ENCODE results near the gene HRH2. TPM values are rescaled to one million over a fixed set of nuclear protein-coding genes. Genes with fewer than 3 reads are reported as not detected.

The HRH2 gene
- total RNA-seq, 1 experiment from 2014 or later: 9.3 TPM

DNA sequence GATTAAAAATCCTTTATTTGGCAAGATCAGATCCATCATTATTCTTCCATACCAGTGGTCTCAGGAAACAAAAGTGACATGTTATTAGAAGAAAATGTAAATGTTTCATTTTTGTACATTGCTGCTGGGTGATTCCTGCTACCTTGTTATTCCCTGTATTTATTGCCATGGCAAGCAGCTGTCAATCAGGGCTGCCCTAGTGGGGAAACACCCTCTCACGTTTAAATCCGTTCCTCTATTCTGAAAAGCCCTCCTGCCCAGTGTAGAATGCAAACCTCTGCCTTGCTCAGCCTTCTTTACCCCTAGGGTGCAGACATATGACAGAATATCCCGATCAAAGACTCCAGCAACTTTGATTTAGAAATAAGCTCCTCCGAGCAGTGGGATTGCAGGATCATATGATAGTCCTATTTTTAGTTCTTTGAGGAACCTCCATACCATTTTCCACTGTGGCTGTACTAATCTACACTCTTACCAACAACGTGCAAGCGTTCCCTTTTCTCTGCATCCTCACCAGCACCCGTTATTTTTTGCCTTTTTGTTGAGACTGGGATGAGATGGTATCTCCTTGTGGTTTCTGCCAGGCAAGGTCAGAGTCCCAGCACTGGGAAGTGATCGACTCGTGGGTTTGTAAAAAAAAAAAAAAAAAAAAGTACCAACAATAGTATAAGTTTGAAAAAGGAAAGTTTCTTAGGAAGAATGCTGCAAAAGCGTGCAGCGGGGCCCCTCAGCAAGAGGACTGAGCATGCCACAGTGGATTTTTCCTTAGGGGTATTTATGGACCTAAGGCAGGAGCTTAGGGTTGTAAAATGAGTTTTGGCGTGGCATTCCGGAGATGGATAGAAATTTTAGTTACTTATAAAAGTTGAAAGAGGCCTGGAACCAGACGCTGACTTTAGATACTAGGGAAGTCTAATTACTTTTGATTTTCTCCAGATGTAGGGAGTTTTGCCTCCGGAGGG, 66.7 kb downstream of the HRH2 start:
- no peak overlapping the region for H3K4me3 Mint-ChIP-seq
- DNase-seq (ENCODE audit: low spot score): peak; percentile 4
- no peak overlapping the region for H3K27ac Mint-ChIP-seq
- ChIA-PET CTCF (interaction anchor here (0.6 to 8.3 kb wide), 3 partner anchors 59 to 456 kb away, joined by 3 to 302 read pairs (median 4); no protein-coding TSS in a partner anchor), POLR2A (interaction anchor here (0.6 kb wide), 2 partner anchors 19 to 73 kb away, joined by 5 to 9 read pairs; no protein-coding TSS in a partner anchor)
- H3K4me1 Mint-ChIP-seq: peaks cover 16% of the 10 kb centered on the region
- no peak for TF ChIP-seq NFE2L1 (CRISPR knock-in tag; IDR thresholded peaks at IDR 0.05)
- TF ChIP-seq FOXJ3 (CRISPR knock-in tag; IDR thresholded peaks at IDR 0.05; ENCODE audit: borderline replicate concordance): no peak
- TF ChIP-seq NFATC4 (CRISPR knock-in tag; IDR thresholded peaks at IDR 0.05): no peak
- TF ChIP-seq ATF1 (CRISPR knock-in tag; IDR thresholded peaks at IDR 0.05): no peak
- peaks cover 2% of the 10 kb centered on the region; the same call in 1 of the 2 replicates for H3K27me3 Mint-ChIP-seq (ENCODE audit: low read depth)
- no peak for ATAC-seq
- peaks cover 12% of the 10 kb centered on the region for H3K9me3 Mint-ChIP-seq
- peaks cover 4% of the 10 kb centered on the region for H3K36me3 Mint-ChIP-seq

DNA sequence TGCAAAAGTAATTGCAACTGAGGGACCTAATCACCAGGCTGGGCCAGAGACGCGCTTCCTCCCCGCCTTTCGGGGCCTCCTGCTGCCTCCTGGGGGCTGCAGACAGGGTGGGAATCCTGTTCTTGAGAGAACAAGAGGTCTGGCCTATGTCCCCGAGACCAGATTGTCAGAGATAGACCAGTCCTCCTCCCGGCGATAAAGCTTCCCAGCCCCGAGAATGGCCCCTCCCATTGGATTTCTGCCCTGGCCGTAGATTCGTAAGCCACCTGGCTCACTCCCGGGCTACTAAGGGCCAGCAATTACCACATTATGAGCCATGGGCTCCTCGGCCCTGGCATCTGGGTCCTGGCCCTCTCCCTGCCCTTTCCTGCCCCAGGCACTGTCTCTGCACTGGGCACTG, 70.4 kb downstream of the HRH2 start:
- ChIA-PET POLR2A (interaction anchor here (1.3 kb wide), 1 partner anchor 194 kb away, joined by 5 read pairs; no protein-coding TSS in a partner anchor), CTCF (interaction anchor here (1.2 to 8.3 kb wide), 18 partner anchors 9 to 719 kb away, joined by 3 to 302 read pairs (median 20); partner anchors contain the start of genes CPLX2 and KIAA1191)
- peaks cover 18% of the 10 kb centered on the region for H3K9me3 Mint-ChIP-seq
- H3K27ac Mint-ChIP-seq: no peak overlapping the region
- peaks cover 5% of the 10 kb centered on the region; the same call in 1 of the 2 replicates for H3K27me3 Mint-ChIP-seq (ENCODE audit: low read depth)
- H3K4me1 Mint-ChIP-seq: peaks cover 27% of the 10 kb centered on the region
- H3K36me3 Mint-ChIP-seq: peaks cover 8% of the 10 kb centered on the region
- peak overlapping the region; percentile 74 for H3K4me3 Mint-ChIP-seq
- no peak for ATAC-seq
- DNase-seq (ENCODE audit: low spot score): no peak
- TF ChIP-seq ELF4 (CRISPR knock-in tag; IDR thresholded peaks at IDR 0.05; ENCODE audit: low read depth): no peak
- TF ChIP-seq, protein P1, sequence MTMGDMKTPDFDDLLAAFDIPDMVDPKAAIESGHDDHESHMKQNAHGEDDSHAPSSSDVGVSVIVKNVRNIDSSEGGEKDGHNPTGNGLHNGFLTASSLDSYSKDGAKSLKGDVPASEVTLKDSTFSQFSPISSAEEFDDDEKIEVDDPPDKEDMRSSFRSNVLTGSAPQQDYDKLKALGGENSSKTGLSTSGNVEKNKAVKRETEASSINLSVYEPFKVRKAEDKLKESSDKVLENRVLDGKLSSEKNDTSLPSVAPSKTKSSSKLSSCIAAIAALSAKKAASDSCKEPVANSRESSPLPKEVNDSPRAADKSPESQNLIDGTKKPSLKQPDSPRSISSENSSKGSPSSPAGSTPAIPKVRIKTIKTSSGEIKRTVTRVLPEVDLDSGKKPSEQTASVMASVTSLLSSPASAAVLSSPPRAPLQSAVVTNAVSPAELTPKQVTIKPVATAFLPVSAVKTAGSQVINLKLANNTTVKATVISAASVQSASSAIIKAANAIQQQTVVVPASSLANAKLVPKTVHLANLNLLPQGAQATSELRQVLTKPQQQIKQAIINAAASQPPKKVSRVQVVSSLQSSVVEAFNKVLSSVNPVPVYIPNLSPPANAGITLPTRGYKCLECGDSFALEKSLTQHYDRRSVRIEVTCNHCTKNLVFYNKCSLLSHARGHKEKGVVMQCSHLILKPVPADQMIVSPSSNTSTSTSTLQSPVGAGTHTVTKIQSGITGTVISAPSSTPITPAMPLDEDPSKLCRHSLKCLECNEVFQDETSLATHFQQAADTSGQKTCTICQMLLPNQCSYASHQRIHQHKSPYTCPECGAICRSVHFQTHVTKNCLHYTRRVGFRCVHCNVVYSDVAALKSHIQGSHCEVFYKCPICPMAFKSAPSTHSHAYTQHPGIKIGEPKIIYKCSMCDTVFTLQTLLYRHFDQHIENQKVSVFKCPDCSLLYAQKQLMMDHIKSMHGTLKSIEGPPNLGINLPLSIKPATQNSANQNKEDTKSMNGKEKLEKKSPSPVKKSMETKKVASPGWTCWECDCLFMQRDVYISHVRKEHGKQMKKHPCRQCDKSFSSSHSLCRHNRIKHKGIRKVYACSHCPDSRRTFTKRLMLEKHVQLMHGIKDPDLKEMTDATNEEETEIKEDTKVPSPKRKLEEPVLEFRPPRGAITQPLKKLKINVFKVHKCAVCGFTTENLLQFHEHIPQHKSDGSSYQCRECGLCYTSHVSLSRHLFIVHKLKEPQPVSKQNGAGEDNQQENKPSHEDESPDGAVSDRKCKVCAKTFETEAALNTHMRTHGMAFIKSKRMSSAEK (CRISPR knock-in tag; IDR thresholded peaks at IDR 0.05; ENCODE audit: borderline replicate concordance): no peak
- no peak for TF ChIP-seq ZBTB43 (CRISPR knock-in tag; IDR thresholded peaks at IDR 0.05)
- TF ChIP-seq E2F4 (CRISPR knock-in tag; IDR thresholded peaks at IDR 0.05; ENCODE audit: borderline replicate concordance, low read depth): no peak
- TF ChIP-seq, protein P2, sequence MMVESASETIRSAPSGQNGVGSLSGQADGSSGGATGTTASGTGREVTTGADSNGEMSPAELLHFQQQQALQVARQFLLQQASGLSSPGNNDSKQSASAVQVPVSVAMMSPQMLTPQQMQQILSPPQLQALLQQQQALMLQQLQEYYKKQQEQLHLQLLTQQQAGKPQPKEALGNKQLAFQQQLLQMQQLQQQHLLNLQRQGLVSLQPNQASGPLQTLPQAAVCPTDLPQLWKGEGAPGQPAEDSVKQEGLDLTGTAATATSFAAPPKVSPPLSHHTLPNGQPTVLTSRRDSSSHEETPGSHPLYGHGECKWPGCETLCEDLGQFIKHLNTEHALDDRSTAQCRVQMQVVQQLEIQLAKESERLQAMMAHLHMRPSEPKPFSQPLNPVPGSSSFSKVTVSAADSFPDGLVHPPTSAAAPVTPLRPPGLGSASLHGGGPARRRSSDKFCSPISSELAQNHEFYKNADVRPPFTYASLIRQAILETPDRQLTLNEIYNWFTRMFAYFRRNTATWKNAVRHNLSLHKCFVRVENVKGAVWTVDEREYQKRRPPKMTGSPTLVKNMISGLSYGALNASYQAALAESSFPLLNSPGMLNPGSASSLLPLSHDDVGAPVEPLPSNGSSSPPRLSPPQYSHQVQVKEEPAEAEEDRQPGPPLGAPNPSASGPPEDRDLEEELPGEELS (CRISPR knock-in tag; IDR thresholded peaks at IDR 0.05): no peak
- TF ChIP-seq ZNF232 (CRISPR knock-in tag; IDR thresholded peaks at IDR 0.05): no peak
- no peak for TF ChIP-seq TP53 (CRISPR knock-in tag; IDR thresholded peaks at IDR 0.05)
- TF ChIP-seq FOXJ3 (CRISPR knock-in tag; IDR thresholded peaks at IDR 0.05; ENCODE audit: borderline replicate concordance): no peak
- no peak for TF ChIP-seq FOXK1 (CRISPR knock-in tag; IDR thresholded peaks at IDR 0.05)
- TF ChIP-seq, protein P3, sequence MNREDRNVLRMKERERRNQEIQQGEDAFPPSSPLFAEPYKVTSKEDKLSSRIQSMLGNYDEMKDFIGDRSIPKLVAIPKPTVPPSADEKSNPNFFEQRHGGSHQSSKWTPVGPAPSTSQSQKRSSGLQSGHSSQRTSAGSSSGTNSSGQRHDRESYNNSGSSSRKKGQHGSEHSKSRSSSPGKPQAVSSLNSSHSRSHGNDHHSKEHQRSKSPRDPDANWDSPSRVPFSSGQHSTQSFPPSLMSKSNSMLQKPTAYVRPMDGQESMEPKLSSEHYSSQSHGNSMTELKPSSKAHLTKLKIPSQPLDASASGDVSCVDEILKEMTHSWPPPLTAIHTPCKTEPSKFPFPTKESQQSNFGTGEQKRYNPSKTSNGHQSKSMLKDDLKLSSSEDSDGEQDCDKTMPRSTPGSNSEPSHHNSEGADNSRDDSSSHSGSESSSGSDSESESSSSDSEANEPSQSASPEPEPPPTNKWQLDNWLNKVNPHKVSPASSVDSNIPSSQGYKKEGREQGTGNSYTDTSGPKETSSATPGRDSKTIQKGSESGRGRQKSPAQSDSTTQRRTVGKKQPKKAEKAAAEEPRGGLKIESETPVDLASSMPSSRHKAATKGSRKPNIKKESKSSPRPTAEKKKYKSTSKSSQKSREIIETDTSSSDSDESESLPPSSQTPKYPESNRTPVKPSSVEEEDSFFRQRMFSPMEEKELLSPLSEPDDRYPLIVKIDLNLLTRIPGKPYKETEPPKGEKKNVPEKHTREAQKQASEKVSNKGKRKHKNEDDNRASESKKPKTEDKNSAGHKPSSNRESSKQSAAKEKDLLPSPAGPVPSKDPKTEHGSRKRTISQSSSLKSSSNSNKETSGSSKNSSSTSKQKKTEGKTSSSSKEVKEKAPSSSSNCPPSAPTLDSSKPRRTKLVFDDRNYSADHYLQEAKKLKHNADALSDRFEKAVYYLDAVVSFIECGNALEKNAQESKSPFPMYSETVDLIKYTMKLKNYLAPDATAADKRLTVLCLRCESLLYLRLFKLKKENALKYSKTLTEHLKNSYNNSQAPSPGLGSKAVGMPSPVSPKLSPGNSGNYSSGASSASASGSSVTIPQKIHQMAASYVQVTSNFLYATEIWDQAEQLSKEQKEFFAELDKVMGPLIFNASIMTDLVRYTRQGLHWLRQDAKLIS (CRISPR knock-in tag; IDR thresholded peaks at IDR 0.05; ENCODE audit: borderline replicate concordance): no peak
- no peak for TF ChIP-seq ZNF671 (CRISPR knock-in tag; IDR thresholded peaks at IDR 0.05)

Measured in WTC11 (cell line).